ENCODE results near the gene SMARCA5. TPM values are rescaled to one million over a fixed set of nuclear protein-coding genes. Genes with fewer than 3 reads are reported as not detected.

Gene SMARCA5
- total and polyA plus RNA-seq, 2 donors (not counting 3 experiments of a cell fraction or from before 2014, with no cell fraction given), result 7.9 to 57.6 TPM

GRCh38 chr4:143597276-143597675, 83.8 kb downstream of the SMARCA5 start:
- FAIRE-seq (no peak), DNase-seq (ENCODE audit: low read depth, low spot score) (no peak)
- no peaks in the 10 kb centered on the region for H3K9me3 ChIP-seq (replicated peaks; ENCODE audit: control insufficient read depth, insufficient read depth, low read length)
- no peaks in the 10 kb centered on the region for H3K9me1 ChIP-seq (replicated peaks; ENCODE audit: control insufficient read depth, extremely low read depth, insufficient read depth, low read length)
- POLR2A ChIA-PET, result no interaction called here
- TF ChIP-seq EZH2 (IDR thresholded peaks at IDR 0.05; ENCODE audit: borderline replicate concordance, low read depth, low read length, severe bottlenecking) (no peak), CTCF (IDR thresholded peaks at IDR 0.05; ENCODE audit: extremely low read depth in 1 of 2, insufficient read depth in 1 of 2, low read depth in 1 of 2, low read length in 2 of 2) (no peak), FOS (IDR thresholded peaks at IDR 0.05; ENCODE audit: borderline replicate concordance, insufficient read depth, low read length) (no peak), GATA2 (IDR thresholded peaks at IDR 0.05; ENCODE audit: insufficient read depth, insufficient read length, low read depth, low read length) (no peak), MYC (IDR thresholded peaks at IDR 0.05; ENCODE audit: low read depth, low read length) (no peak), POLR2A (IDR thresholded peaks at IDR 0.05; ENCODE audit: low read depth, low read length) (no peak), JUN (IDR thresholded peaks at IDR 0.05; ENCODE audit: borderline replicate concordance, insufficient read depth, insufficient read length, low read depth) (no peak)
- TF ChIP-seq, protein P1, sequence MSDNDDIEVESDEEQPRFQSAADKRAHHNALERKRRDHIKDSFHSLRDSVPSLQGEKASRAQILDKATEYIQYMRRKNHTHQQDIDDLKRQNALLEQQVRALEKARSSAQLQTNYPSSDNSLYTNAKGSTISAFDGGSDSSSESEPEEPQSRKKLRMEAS (IDR thresholded peaks at IDR 0.05; ENCODE audit: insufficient read depth, insufficient read length), result no peak
- CTCF ChIA-PET, result no interaction called here
- dilution Hi-C loops (cut with MboI; ENCODE audit: extremely low pct_ligation_motif_present, low sequenced_read_pairs), result no loop called here
- intact Hi-C loops (cut with micrococcal nuclease), result no loop called here
- no peak overlapping the region for H3K9ac ChIP-seq (replicated peaks; ENCODE audit: extremely low read depth, insufficient read depth, low read length)
- H3K36me3 ChIP-seq (ENCODE audit: control insufficient read depth in 2 of 2, extremely low read depth in 1 of 2, insufficient read depth in 2 of 2, low read length in 2 of 2), result no peaks in the 10 kb centered on the region
- H3K27me3 ChIP-seq (ENCODE audit: control insufficient read depth in 2 of 2, insufficient read depth in 2 of 2, low read length in 2 of 2), result no peaks in the 10 kb centered on the region
- no peaks in the 10 kb centered on the region for H4K20me1 ChIP-seq (replicated peaks; ENCODE audit: control insufficient read depth, extremely low read depth, insufficient read depth, low read length)
- H3K4me1 ChIP-seq (ENCODE audit: control insufficient read depth, extremely low read depth, insufficient read depth, low read length), result no peaks in the 10 kb centered on the region
- no TSS peak for BruUV-seq (replicated peaks)
- H2AFZ ChIP-seq (ENCODE audit: low read depth, low read length), result no peak overlapping the region
- no peak overlapping the region for H3K4me3 ChIP-seq (replicated peaks in 1 of 3; ENCODE audit: insufficient read depth in 1 of 3, low read depth in 1 of 3, low read length in 3 of 3)
- no peak overlapping the region for H3K4me2 ChIP-seq (ENCODE audit: insufficient read depth, low read length)
- H3K79me2 ChIP-seq (ENCODE audit: control insufficient read depth, insufficient read depth, low read length), result no peaks in the 10 kb centered on the region
- H3K27ac ChIP-seq (ENCODE audit: insufficient read depth, low read depth, low read length), result no peak overlapping the region

Measured in endothelial cell of umbilical vein (primary cell).